OCI-LY3 (cell line): ENCODE measurements around the gene IFT122.

Experiments
- EZH2phosphoT487 ChIP-seq: fragments of 200-600 bp; shearing (Covaris generic); IDR thresholded peaks from 2 replicates; pipeline ENCODE4 v1.6.1; 2018; ENCODE audit warnings: antibody characterized with exemption, mixed run types, low read depth
- TF ChIP-seq, protein P1 (sequence below): fragments of 200-600, 300-600 bp; sonication (generic); IDR thresholded peaks from 2 replicates; pipeline ENCODE4 v1.5.1; 2014; ENCODE audit warnings: antibody characterized with exemption, low read length, low read depth

- TF ChIP-seq, protein P1, sequence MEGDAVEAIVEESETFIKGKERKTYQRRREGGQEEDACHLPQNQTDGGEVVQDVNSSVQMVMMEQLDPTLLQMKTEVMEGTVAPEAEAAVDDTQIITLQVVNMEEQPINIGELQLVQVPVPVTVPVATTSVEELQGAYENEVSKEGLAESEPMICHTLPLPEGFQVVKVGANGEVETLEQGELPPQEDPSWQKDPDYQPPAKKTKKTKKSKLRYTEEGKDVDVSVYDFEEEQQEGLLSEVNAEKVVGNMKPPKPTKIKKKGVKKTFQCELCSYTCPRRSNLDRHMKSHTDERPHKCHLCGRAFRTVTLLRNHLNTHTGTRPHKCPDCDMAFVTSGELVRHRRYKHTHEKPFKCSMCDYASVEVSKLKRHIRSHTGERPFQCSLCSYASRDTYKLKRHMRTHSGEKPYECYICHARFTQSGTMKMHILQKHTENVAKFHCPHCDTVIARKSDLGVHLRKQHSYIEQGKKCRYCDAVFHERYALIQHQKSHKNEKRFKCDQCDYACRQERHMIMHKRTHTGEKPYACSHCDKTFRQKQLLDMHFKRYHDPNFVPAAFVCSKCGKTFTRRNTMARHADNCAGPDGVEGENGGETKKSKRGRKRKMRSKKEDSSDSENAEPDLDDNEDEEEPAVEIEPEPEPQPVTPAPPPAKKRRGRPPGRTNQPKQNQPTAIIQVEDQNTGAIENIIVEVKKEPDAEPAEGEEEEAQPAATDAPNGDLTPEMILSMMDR, result no peak
- no peak for TF ChIP-seq EZH2phosphoT487
These were observed 116.3 kb downstream of the IFT122 start for GRCh38 chr3:129556358-129556695.
